Measurements from ENCODE around the gene APCDD1L.

The APCDD1L gene

DNA sequence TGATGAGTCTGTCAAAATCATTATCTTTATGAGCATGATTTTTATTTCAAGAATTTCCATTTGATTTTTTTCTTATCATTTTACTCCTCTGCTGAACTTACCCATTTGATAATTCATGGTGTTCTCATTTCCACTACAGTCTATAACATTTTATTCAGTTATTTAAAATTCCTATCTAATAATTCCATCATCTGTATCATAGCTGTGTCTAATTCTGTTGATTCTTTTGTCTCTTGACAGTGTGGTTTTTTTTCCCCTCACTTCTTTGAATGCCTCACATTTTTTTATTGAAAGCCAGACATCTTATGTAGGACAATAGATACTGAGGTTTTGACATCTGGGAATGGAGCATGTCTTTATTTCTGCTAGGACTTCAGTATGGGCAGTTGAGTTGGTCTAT is 16.5 kb upstream of the APCDD1L start:
- Mint-ChIP-seq H3K9me3 (peaks cover 24% of the 10 kb centered on the region), H3K27ac (no peak overlapping the region), H3K36me3 (no peaks in the 10 kb centered on the region), H3K27me3 (no peaks in the 10 kb centered on the region), H3K4me3 (no peak overlapping the region), H3K4me1 (no peaks in the 10 kb centered on the region)
- CTCF ChIA-PET = interaction anchor here (1.6 kb wide), 1 partner anchor 20 kb away, joined by 3 read pairs; no protein-coding TSS in a partner anchor
- DNase-seq = no peak

DNA sequence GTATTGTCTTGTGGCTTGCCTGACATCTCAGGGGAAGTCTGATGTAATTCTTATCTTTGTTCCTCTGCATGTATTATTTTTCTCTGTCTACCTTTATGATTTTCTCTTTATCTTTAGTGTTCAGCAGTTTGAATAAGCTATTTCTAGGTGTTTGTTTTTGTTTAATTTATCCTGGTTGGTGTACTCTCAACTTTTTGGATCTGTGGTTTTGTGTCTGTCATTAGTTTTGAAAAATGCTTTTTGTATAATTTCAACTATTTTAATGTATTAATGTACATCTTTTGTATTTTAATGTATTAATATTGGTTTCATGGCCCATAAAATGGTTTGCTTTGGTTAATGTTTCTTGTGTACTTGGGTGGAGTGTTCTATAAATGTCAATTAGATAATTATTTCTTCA is 15.9 kb upstream of the APCDD1L start:
- Mint-ChIP-seq H3K9me3 (peaks cover 28% of the 10 kb centered on the region), H3K27me3 (no peaks in the 10 kb centered on the region), H3K4me1 (no peaks in the 10 kb centered on the region), H3K27ac (no peak overlapping the region), H3K4me3 (no peak overlapping the region), H3K36me3 (no peaks in the 10 kb centered on the region)
- no peak for DNase-seq
- CTCF ChIA-PET = no interaction called here

GRCh38 chr20:58528412-58528811 is 13.2 kb upstream of the APCDD1L start:
- no peak overlapping the region for H3K27ac Mint-ChIP-seq
- CTCF ChIA-PET = interaction anchor here (0.6 kb wide), 1 partner anchor 112 kb away, joined by 3 read pairs; no protein-coding TSS in a partner anchor
- no peak for DNase-seq
- H3K4me1 Mint-ChIP-seq = no peaks in the 10 kb centered on the region
- H3K9me3 Mint-ChIP-seq = peaks cover 26% of the 10 kb centered on the region
- H3K4me3 Mint-ChIP-seq = no peak overlapping the region
- peaks cover 3% of the 10 kb centered on the region for H3K27me3 Mint-ChIP-seq
- H3K36me3 Mint-ChIP-seq = no peaks in the 10 kb centered on the region

- Mint-ChIP-seq H3K36me3 (no peaks in the 10 kb centered on the region), H3K9me3 (peaks cover 14% of the 10 kb centered on the region), H3K4me1 (no peaks in the 10 kb centered on the region), H3K27me3 (peaks cover 12% of the 10 kb centered on the region), H3K4me3 (no peak overlapping the region), H3K27ac (no peak overlapping the region)
- CTCF ChIA-PET = no interaction called here
- DNase-seq = no peak
Measured at GRCh38 chr20:58526411-58526810, 11.2 kb upstream of the APCDD1L start.

- no peak overlapping the region for H3K4me3 Mint-ChIP-seq
- no peaks in the 10 kb centered on the region for H3K36me3 Mint-ChIP-seq
- H3K9me3 Mint-ChIP-seq = peaks cover 8% of the 10 kb centered on the region
- no peaks in the 10 kb centered on the region for H3K4me1 Mint-ChIP-seq
- no peak overlapping the region for H3K27ac Mint-ChIP-seq
- peaks cover 16% of the 10 kb centered on the region for H3K27me3 Mint-ChIP-seq
- CTCF ChIA-PET = no interaction called here
- DNase-seq = no peak
Measured at GRCh38 chr20:58524814-58525213, 9.6 kb upstream of the APCDD1L start.

GRCh38 chr20:58523971-58524315 is 8.7 kb upstream of the APCDD1L start:
- Mint-ChIP-seq H3K9me3 (peaks cover 8% of the 10 kb centered on the region), H3K27ac (no peak overlapping the region), H3K36me3 (no peaks in the 10 kb centered on the region), H3K27me3 (peaks cover 16% of the 10 kb centered on the region), H3K4me1 (no peaks in the 10 kb centered on the region), H3K4me3 (no peak overlapping the region)
- CTCF ChIA-PET = no interaction called here
- DNase-seq = no peak

GRCh38 chr20:58523072-58523970 is 8.1 kb upstream of the APCDD1L start:
- CTCF ChIA-PET = no interaction called here
- Mint-ChIP-seq H3K9me3 (peaks cover 8% of the 10 kb centered on the region), H3K4me3 (no peak overlapping the region), H3K36me3 (no peaks in the 10 kb centered on the region), H3K4me1 (no peaks in the 10 kb centered on the region), H3K27ac (no peak overlapping the region), H3K27me3 (peaks cover 18% of the 10 kb centered on the region)
- DNase-seq = no peak

GRCh38 chr20:58522666-58523065 is 7.5 kb upstream of the APCDD1L start:
- Mint-ChIP-seq H3K9me3 (peaks cover 8% of the 10 kb centered on the region), H3K36me3 (no peaks in the 10 kb centered on the region), H3K27ac (no peak overlapping the region), H3K27me3 (peaks cover 24% of the 10 kb centered on the region), H3K4me3 (no peak overlapping the region), H3K4me1 (no peaks in the 10 kb centered on the region)
- no peak for DNase-seq
- CTCF ChIA-PET = no interaction called here

DNA sequence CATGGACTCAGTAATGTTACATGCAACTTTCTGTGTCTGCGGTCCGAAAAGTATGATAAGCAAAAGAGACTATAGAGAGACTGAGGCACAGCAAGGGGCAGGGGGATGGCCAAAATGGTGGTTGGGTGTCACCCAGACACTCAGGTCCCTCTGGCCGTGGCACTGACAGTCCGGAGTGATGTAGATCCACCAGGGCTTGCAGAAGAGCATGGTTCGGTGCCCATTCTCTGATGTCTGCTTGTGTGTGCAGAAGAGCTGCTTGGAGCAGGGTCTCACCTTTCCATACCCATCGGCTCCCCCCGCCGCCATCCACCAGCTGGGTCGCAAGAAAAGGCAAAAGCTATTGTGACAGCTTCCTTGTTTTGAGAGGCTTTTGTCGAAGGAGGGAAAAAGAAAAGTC is 6.6 kb upstream of the APCDD1L start:
- Mint-ChIP-seq H3K27ac (no peak overlapping the region), H3K4me1 (no peaks in the 10 kb centered on the region), H3K36me3 (no peaks in the 10 kb centered on the region), H3K9me3 (peaks cover 8% of the 10 kb centered on the region), H3K27me3 (peaks cover 27% of the 10 kb centered on the region), H3K4me3 (no peak overlapping the region)
- CTCF ChIA-PET = no interaction called here
- DNase-seq = no peak

- CTCF ChIA-PET = no interaction called here
- H3K4me1 Mint-ChIP-seq = no peaks in the 10 kb centered on the region
- no peaks in the 10 kb centered on the region for H3K36me3 Mint-ChIP-seq
- DNase-seq = no peak
- no peak overlapping the region for H3K4me3 Mint-ChIP-seq
- H3K9me3 Mint-ChIP-seq = no peaks in the 10 kb centered on the region
- H3K27ac Mint-ChIP-seq = no peak overlapping the region
- peaks cover 37% of the 10 kb centered on the region for H3K27me3 Mint-ChIP-seq
Measured at GRCh38 chr20:58519940-58520712, 4.9 kb upstream of the APCDD1L start.

DNA sequence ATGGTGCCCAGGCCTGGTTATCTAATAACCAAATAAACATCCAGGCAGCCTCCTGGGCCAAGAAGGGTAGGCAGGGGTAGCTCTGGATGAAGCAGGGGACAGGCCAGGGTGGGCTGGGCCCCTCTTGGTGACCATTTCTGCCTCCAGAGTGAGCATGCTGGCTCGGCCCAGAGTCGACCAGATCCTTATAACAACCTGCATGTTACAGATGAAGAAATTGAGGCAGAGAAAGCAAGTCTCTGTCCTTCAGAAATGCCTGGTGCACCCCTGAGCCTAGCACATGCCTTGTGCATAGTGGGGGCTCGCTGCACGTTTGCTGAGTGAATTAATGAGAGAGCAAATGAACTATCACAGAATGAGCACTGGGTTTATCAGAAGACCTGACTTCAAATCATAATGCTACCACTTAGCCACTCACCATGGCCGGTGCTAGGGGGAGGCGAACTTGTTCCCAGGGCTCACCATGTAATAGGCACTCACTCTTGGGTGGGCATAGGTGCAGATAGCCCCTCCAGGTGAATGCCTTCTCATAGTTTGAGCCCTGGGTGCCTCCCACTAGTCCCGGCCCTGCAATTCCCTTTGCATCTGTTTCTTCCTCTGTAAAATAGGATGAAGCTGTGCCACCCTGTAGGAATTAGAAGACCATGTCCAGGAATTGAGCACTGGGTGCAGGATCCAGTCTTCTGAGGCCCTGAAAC is 3.8 kb upstream of the APCDD1L start:
- Mint-ChIP-seq H3K4me3 (no peak overlapping the region), H3K9me3 (no peaks in the 10 kb centered on the region)
- CTCF ChIA-PET = no interaction called here

DNA sequence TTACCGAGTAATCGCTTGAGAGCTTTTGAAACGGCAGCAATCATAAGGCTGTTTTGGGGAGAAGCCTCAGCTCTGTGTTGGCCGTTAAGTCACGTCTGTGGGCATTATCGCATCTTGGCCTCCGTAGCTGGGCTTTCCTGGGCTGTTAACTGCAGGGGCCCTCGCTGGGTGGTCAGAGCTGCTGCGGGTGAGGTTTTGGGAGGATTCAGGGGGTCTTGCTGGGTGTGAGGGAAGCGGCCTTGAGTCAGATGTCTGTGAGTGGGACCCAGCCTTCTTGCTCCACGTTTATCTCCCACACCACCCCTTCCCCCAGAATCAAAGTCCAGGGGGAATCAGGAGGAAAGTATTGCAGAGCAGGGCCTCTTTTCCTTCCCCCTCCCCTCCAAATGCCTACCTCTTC is 3.2 kb upstream of the APCDD1L start:
- no peaks in the 10 kb centered on the region for H3K9me3 Mint-ChIP-seq
- CTCF ChIA-PET = no interaction called here
- H3K4me1 Mint-ChIP-seq = no peaks in the 10 kb centered on the region
- peaks cover 54% of the 10 kb centered on the region for H3K27me3 Mint-ChIP-seq
- no peak overlapping the region for H3K27ac Mint-ChIP-seq
- DNase-seq = no peak
- no peak overlapping the region for H3K4me3 Mint-ChIP-seq
- H3K36me3 Mint-ChIP-seq = no peaks in the 10 kb centered on the region

More for the DNA sequence above, 3.8 kb upstream of the APCDD1L start:
- Mint-ChIP-seq H3K36me3 (no peaks in the 10 kb centered on the region), H3K27me3 (peaks cover 48% of the 10 kb centered on the region), H3K27ac (no peak overlapping the region), H3K4me1 (no peaks in the 10 kb centered on the region)
- no peak for DNase-seq

GRCh38 chr20:58514321-58515232 is 622 bp downstream of the APCDD1L start:
- CTCF ChIA-PET = no interaction called here
- Mint-ChIP-seq H3K27me3 (peaks cover 55% of the 10 kb centered on the region), H3K4me3 (no peak overlapping the region), H3K9me3 (no peaks in the 10 kb centered on the region), H3K4me1 (no peaks in the 10 kb centered on the region), H3K36me3 (no peaks in the 10 kb centered on the region), H3K27ac (no peak overlapping the region)
- no peak for DNase-seq

All from activated naive CD4-positive, alpha-beta T cell treated with anti-CD3 and anti-CD28 coated beads, Interleukin-2, amount 10 ng/mL, durations not matched to agents 7 days and 5 days (primary cell).